IPS-18c (cell line): ENCODE measurements around the gene ANKRD11.
"Not testable (repeated sequence)": the region's sequence is repeated elsewhere in the genome, so short reads cannot be mapped to it uniquely, and the experiment has no call there.

ENCODE experiments used
- H3K4me3 ChIP-seq: 2 replicates; pipeline ENCODE4 v1.7.0; 2013; ENCODE audit warnings: low read depth, mild to moderate bottlenecking, low read length, moderate library complexity; ENCODE audit not compliant: insufficient read depth
- H3K9me3 ChIP-seq: one replicate; pipeline ENCODE4 v1.6.1; 2013; ENCODE audit warnings: mild to moderate bottlenecking, low read length, moderate library complexity; ENCODE audit not compliant: control insufficient read depth, insufficient read depth

The ANKRD11 gene

GRCh38 chr16:89317729-89318429 lies 172.5 kb downstream of the ANKRD11 start:
- Histone ChIP-seq H3K4me3 (no peak overlapping the region), H3K9me3 (no peaks in the 10 kb centered on the region)

- Histone ChIP-seq H3K9me3 (no peaks in the 10 kb centered on the region), H3K4me3 (no peak overlapping the region)
Measured at GRCh38 chr16:89317101-89317671, 173.2 kb downstream of the ANKRD11 start.

GRCh38 chr16:89316701-89317100 lies 173.7 kb downstream of the ANKRD11 start:
- no peak overlapping the region for H3K4me3 ChIP-seq

GRCh38 chr16:89315791-89316581 lies 174.4 kb downstream of the ANKRD11 start:
- Histone ChIP-seq H3K4me3 (no peak overlapping the region; the same call in 1 of the 2 replicates), H3K9me3 (no peaks in the 10 kb centered on the region)

More at GRCh38 chr16:89316701-89317100, 173.7 kb downstream of the ANKRD11 start:
- no peaks in the 10 kb centered on the region for H3K9me3 ChIP-seq

GRCh38 chr16:89315271-89315670 lies 175.1 kb downstream of the ANKRD11 start:
- Histone ChIP-seq H3K9me3 (no peaks in the 10 kb centered on the region), H3K4me3 (no peak overlapping the region)

GRCh38 chr16:89314854-89315253 lies 175.5 kb downstream of the ANKRD11 start:
- Histone ChIP-seq H3K9me3 (no peaks in the 10 kb centered on the region), H3K4me3 (no peak overlapping the region)

GRCh38 chr16:89314357-89314756 lies 176.0 kb downstream of the ANKRD11 start:
- H3K9me3 ChIP-seq: no peaks in the 10 kb centered on the region
- H3K4me3 ChIP-seq: no peak overlapping the region

GRCh38 chr16:89313583-89313982 lies 176.8 kb downstream of the ANKRD11 start:
- Histone ChIP-seq H3K9me3 (no peaks in the 10 kb centered on the region), H3K4me3 (no peak overlapping the region)

- Histone ChIP-seq H3K9me3 (no peaks in the 10 kb centered on the region), H3K4me3 (no peak overlapping the region)
Measured at GRCh38 chr16:89312598-89313299, 177.6 kb downstream of the ANKRD11 start.

- no peak overlapping the region for H3K4me3 ChIP-seq
- H3K9me3 ChIP-seq: no peaks in the 10 kb centered on the region
Measured at GRCh38 chr16:89312194-89312593, 178.2 kb downstream of the ANKRD11 start.

- no peaks in the 10 kb centered on the region for H3K9me3 ChIP-seq
Measured at GRCh38 chr16:89311636-89312035, 178.7 kb downstream of the ANKRD11 start.

GRCh38 chr16:89309438-89310122 lies 180.8 kb downstream of the ANKRD11 start:
- no peak overlapping the region for H3K4me3 ChIP-seq
- H3K9me3 ChIP-seq: no peaks in the 10 kb centered on the region

More at GRCh38 chr16:89311636-89312035, 178.7 kb downstream of the ANKRD11 start:
- no peak overlapping the region for H3K4me3 ChIP-seq

GRCh38 chr16:89308391-89309333 lies 181.7 kb downstream of the ANKRD11 start:
- no peak overlapping the region for H3K4me3 ChIP-seq
- H3K9me3 ChIP-seq: no peaks in the 10 kb centered on the region

- H3K9me3 ChIP-seq: no peaks in the 10 kb centered on the region
- no peak overlapping the region for H3K4me3 ChIP-seq
Measured at GRCh38 chr16:89307421-89307805, 182.9 kb downstream of the ANKRD11 start.

- not testable (repeated sequence) for H3K4me3 ChIP-seq, H3K9me3 ChIP-seq
Measured at GRCh38 chr16:89306457-89307420, 183.6 kb downstream of the ANKRD11 start.
